Germinal center (tissue), 1 donor: ENCODE measurements around the gene KCNC1.

Experiments
- DNase-seq: peaks from one replicate; pipeline ENCODE4 v3.0.0; 2012; ENCODE audit warnings: mixed read lengths, low spot score

The KCNC1 gene

DNA sequence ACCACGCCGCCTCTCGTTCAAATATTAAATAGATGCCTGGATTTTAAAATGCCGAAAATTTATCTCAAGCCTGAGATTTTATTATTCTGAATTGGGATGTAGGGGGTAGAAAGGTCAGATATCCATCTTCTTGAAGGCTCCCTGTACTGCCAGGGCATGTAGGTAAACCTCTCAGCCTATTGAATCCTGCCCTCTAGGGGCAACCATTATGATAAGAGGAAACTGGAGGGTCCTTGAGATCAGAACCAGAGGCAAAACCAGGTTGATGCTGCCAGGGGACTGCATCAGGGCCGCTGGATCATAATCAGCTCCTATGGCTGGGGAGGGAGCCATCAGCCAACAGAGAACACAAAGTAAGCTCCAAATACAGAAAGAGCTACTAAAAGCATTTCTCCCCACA is 92.4 kb downstream of the KCNC1 start:
- no peak for DNase-seq

DNA sequence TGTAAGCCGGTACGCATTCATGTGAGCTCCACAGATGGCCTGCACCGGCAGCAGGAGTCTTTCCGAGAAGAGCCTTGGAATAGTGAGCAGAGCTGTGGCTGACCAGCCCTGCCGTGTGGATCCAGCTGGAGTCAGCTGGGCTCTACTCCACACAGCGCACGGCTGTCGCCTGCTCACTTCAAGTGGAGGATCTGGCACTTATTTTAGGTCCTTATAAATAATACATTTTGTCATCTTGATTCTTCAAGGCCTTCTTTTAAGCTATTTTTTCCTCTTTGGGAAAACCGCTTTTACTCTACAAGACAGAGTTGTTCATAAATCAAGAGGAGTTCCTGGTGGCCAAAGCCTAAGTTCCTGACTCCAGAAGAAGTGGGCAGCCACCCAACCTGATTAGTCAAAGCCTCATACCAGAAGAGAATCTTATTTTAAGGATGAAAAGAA is 93.8 kb downstream of the KCNC1 start:
- DNase-seq, result no peak

DNA sequence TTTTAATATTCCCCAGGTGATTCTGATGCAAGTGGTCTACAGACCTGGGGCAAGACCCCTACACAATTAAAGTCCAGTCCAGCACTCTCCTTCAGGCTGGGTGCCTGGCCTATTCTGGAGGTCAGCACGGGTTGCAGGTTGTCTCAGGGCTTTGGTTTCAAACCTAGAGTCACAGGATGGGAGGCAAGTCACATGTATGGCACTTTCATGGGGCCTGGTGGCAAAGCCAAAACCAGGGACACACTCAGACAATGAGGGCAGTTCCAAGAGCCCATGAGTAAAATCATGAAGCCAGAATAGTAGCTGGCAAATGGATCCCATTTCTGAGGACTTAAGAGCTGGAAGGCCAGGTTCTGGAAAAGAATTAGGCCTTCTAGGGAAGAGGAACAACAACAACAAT is 96.6 kb downstream of the KCNC1 start:
- no peak for DNase-seq

DNA sequence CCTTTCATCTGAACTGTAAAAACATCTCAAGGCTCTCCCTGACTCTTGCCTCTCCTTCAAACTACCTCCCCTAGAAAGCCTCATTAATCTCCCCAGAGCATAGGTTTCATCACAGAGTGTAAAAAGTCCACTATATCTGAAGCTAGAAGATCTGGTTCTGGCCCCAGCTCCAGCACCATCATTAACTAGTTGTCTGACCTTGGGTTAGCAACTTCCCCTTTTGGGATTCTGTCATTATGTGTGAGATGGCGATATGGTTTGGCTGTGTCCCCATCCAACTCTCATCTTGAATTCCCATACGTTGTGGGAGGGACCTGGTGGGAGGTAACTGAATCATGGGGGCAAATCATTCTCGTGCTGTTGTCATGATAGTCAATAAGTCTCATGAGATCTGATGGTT is 97.3 kb downstream of the KCNC1 start:
- DNase-seq, result no peak
